Measurements from ENCODE around the gene TMEM128. TPM values are rescaled to one million over a fixed set of nuclear protein-coding genes. Genes with fewer than 3 reads are reported as not detected.
"Not testable (repeated sequence)": the region's sequence is repeated elsewhere in the genome, so short reads cannot be mapped to it uniquely, and the experiment has no call there.

TMEM128 gene
- polyA plus RNA-seq, 1 donor (not counting 4 experiments of a cell fraction or from before 2014, with no cell fraction given) = 32.7 TPM

DNA sequence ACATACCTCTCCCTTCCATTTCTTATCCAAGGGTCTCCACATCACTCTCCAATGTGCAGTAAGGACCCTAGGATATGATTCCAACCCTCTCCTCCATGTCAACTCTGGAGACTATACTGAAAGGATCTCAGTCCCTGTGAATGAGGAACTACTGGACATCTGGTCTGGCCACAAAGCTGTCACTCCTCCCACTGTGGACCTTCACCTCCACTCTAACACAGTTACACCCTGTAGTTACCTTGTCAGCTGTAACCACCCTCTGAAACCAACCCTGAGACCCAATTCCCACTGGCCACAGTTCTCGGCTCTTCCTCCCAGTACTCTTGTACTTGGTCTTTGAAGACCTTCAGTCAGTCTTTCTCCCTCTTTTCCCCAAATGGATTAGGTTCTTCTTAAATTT, 2.9 kb downstream of the TMEM128 start:
- H4K20me1 ChIP-seq (ENCODE audit: control insufficient read depth, extremely low read depth, insufficient read depth, low read length) = no peaks in the 10 kb centered on the region
- H3K27ac ChIP-seq (ENCODE audit: control insufficient read depth, insufficient read depth, low read length) = no peak overlapping the region
- H3K9me1 ChIP-seq (ENCODE audit: control insufficient read depth, extremely low read depth, insufficient read depth, low read length) = no peaks in the 10 kb centered on the region
- H3K79me2 ChIP-seq (ENCODE audit: control insufficient read depth, insufficient read depth, low read length) = peaks cover 11% of the 10 kb centered on the region
- no peak for FAIRE-seq
- dilution Hi-C loops (cut with MboI; ENCODE audit: extremely low pct_ligation_motif_present, low sequenced_read_pairs) = no loop called here
- H3K4me3 ChIP-seq (ENCODE audit: control insufficient read depth in 2 of 3, extremely low read depth in 1 of 3, insufficient read depth in 2 of 3, low read depth in 1 of 3, low read length in 3 of 3) = no peak overlapping the region
- no peak overlapping the region for H3K9ac ChIP-seq (ENCODE audit: control insufficient read depth, extremely low read depth, insufficient read depth, low read length)
- no peak overlapping the region for H3K4me2 ChIP-seq (ENCODE audit: control insufficient read depth, extremely low read depth, insufficient read depth, low read depth, low read length)
- H3K4me1 ChIP-seq (ENCODE audit: control insufficient read depth, extremely low read depth, insufficient read depth, low read length) = peaks cover 11% of the 10 kb centered on the region
- no peaks in the 10 kb centered on the region for H3K27me3 ChIP-seq (ENCODE audit: control insufficient read depth, extremely low read depth, insufficient read depth, low read length)
- TF ChIP-seq EZH2 (IDR thresholded peaks at IDR 0.05; ENCODE audit: low read length) (no peak), CTCF (optimal IDR thresholded peaks at IDR 0.05 in 1 of 3, IDR thresholded peaks at IDR 0.05 in 1 of 3, conservative IDR thresholded peaks at IDR 0.05 in 1 of 3; ENCODE audit: extremely low read depth in 1 of 3, insufficient read depth in 2 of 3, low read length in 3 of 3) (no peak)
- no peak overlapping the region for H2AFZ ChIP-seq (ENCODE audit: control insufficient read depth, low read length)
- no peak for DNase-seq (ENCODE audit: low read depth, low spot score)
- H3K9me3 ChIP-seq (ENCODE audit: control insufficient read depth, low read depth, low read length) = no peaks in the 10 kb centered on the region
- peaks cover 15 to 17% of the 10 kb centered on the region in 2 experiments for H3K36me3 ChIP-seq (ENCODE audit: control insufficient read depth in 2 of 2, extremely low read depth in 1 of 2, insufficient read depth in 2 of 2, low read length in 2 of 2)

GRCh38 chr4:4239551-4239950, 8.5 kb downstream of the TMEM128 start:
- peak; percentile 82 for FAIRE-seq
- peaks cover 10 to 15% of the 10 kb centered on the region in 2 experiments for H3K36me3 ChIP-seq (ENCODE audit: control insufficient read depth in 2 of 2, extremely low read depth in 1 of 2, insufficient read depth in 2 of 2, low read length in 2 of 2)

DNA sequence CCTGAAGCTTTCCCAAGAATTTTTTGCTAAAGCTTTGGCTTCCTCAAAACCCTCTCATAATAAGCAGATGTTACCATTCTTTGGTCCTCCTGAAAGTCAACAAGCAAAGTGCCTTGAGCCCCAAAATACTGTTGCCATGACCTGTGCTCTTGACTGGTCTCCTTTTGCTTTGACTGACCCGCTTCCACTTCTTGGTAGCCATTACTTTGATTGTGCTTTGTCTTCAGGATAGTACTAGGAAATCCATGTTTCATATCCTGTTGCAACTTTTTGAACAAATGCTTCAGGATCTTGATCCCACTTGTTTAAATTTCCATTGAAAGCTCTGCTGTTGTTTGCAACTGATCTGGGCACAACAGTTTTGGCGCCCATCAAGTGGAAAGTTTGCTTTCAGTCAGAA, 14.4 kb downstream of the TMEM128 start:
- Histone ChIP-seq H2AFZ (ENCODE audit: control insufficient read depth, low read length) (no peak overlapping the region), H3K4me1 (ENCODE audit: control insufficient read depth, extremely low read depth, insufficient read depth, low read length) (peaks cover 6% of the 10 kb centered on the region), H3K79me2 (ENCODE audit: control insufficient read depth, insufficient read depth, low read length) (no peaks in the 10 kb centered on the region), H3K4me2 (ENCODE audit: control insufficient read depth, extremely low read depth, insufficient read depth, low read depth, low read length) (no peak overlapping the region), H3K9me3 (ENCODE audit: control insufficient read depth, low read depth, low read length) (no peaks in the 10 kb centered on the region), H3K9me1 (ENCODE audit: control insufficient read depth, extremely low read depth, insufficient read depth, low read length) (no peaks in the 10 kb centered on the region), H3K27me3 (ENCODE audit: control insufficient read depth, extremely low read depth, insufficient read depth, low read length) (peaks cover 4% of the 10 kb centered on the region), H4K20me1 (ENCODE audit: control insufficient read depth, extremely low read depth, insufficient read depth, low read length) (no peaks in the 10 kb centered on the region), H3K9ac (ENCODE audit: control insufficient read depth, extremely low read depth, insufficient read depth, low read length) (no peak overlapping the region), H3K4me3 (ENCODE audit: control insufficient read depth in 2 of 3, extremely low read depth in 1 of 3, insufficient read depth in 2 of 3, low read depth in 1 of 3, low read length in 3 of 3) (no peak overlapping the region), H3K36me3 (ENCODE audit: control insufficient read depth in 2 of 2, extremely low read depth in 1 of 2, insufficient read depth in 2 of 2, low read length in 2 of 2) (peaks cover 0 to 2% of the 10 kb centered on the region in 2 experiments), H3K27ac (ENCODE audit: control insufficient read depth, insufficient read depth, low read length) (no peak overlapping the region)
- FAIRE-seq (no peak), DNase-seq (ENCODE audit: low read depth, low spot score) (no peak)
- TF ChIP-seq CTCF (optimal IDR thresholded peaks at IDR 0.05 in 1 of 3, IDR thresholded peaks at IDR 0.05 in 1 of 3, conservative IDR thresholded peaks at IDR 0.05 in 1 of 3; ENCODE audit: extremely low read depth in 1 of 3, insufficient read depth in 2 of 3, low read length in 3 of 3) (no peak), EZH2 (IDR thresholded peaks at IDR 0.05; ENCODE audit: low read length) (no peak)
- dilution Hi-C loops (cut with MboI; ENCODE audit: extremely low pct_ligation_motif_present, low sequenced_read_pairs) = no loop called here

More at GRCh38 chr4:4239551-4239950, 8.5 kb downstream of the TMEM128 start:
- H3K9ac ChIP-seq (ENCODE audit: control insufficient read depth, extremely low read depth, insufficient read depth, low read length); H3K4me1 ChIP-seq (ENCODE audit: control insufficient read depth, extremely low read depth, insufficient read depth, low read length); DNase-seq (ENCODE audit: low read depth, low spot score); H3K79me2 ChIP-seq (ENCODE audit: control insufficient read depth, insufficient read depth, low read length); H2AFZ ChIP-seq (ENCODE audit: control insufficient read depth, low read length); H3K27me3 ChIP-seq (ENCODE audit: control insufficient read depth, extremely low read depth, insufficient read depth, low read length); H3K27ac ChIP-seq (ENCODE audit: control insufficient read depth, insufficient read depth, low read length); dilution Hi-C loops (cut with MboI; ENCODE audit: extremely low pct_ligation_motif_present, low sequenced_read_pairs); H3K4me3 ChIP-seq (ENCODE audit: control insufficient read depth in 2 of 3, extremely low read depth in 1 of 3, insufficient read depth in 2 of 3, low read depth in 1 of 3, low read length in 3 of 3); H3K9me1 ChIP-seq (ENCODE audit: control insufficient read depth, extremely low read depth, insufficient read depth, low read length); H4K20me1 ChIP-seq (ENCODE audit: control insufficient read depth, extremely low read depth, insufficient read depth, low read length); H3K9me3 ChIP-seq (ENCODE audit: control insufficient read depth, low read depth, low read length); H3K4me2 ChIP-seq (ENCODE audit: control insufficient read depth, extremely low read depth, insufficient read depth, low read depth, low read length): not testable (repeated sequence)

Data from keratinocyte (primary cell).